Calu3 (cell line): ENCODE results near the gene CCDC192. TPM values are rescaled to one million over a fixed set of nuclear protein-coding genes. Genes with fewer than 3 reads are reported as not detected.

Experiments
- BruUV-seq: library from RNA; stranded (reverse); fragments of 400-500 nt; replicated peaks from 2 replicates; lab custom pipeline; 2021; lab: Mats Ljungman, UMichigan
- CTCF ChIA-PET: fragments of 300-600 bp; sonication (Branson Sonifier 250); formaldehyde crosslinking; loops from one replicate; lab custom pipeline; 2022; ENCODE audit warnings: antibody characterized with exemption; lab: Charles Lee
- DNase-seq: peaks from one replicate; pipeline ENCODE4 v3.0.0; 2022
- H3K27ac Mint-ChIP-seq: one replicate; pipeline ENCODE4 v1.8.0; 2022; ENCODE audit warnings: mixed read lengths; ENCODE audit not compliant: unreplicated experiment
- H3K27me3 Mint-ChIP-seq: one replicate; pipeline ENCODE4 v1.8.0; 2022; ENCODE audit warnings: mixed read lengths; ENCODE audit not compliant: unreplicated experiment
- H3K36me3 Mint-ChIP-seq: one replicate; pipeline ENCODE4 v1.8.0; 2022; ENCODE audit warnings: mild to moderate bottlenecking, moderate library complexity, mixed read lengths; ENCODE audit not compliant: insufficient read depth, unreplicated experiment
- H3K4me1 Mint-ChIP-seq: one replicate; pipeline ENCODE4 v1.8.0; 2022; ENCODE audit warnings: mild to moderate bottlenecking, low read depth, mixed read lengths; ENCODE audit not compliant: unreplicated experiment
- H3K4me3 Mint-ChIP-seq: one replicate; pipeline ENCODE4 v1.8.0; 2022; ENCODE audit warnings: mild to moderate bottlenecking, low read depth, moderate library complexity, mixed read lengths; ENCODE audit not compliant: unreplicated experiment
- H3K9me3 Mint-ChIP-seq: one replicate; pipeline ENCODE4 v1.8.0; 2022; ENCODE audit warnings: low read depth, mixed read lengths; ENCODE audit not compliant: unreplicated experiment
- CTCF ChIP-seq: fragments of 200-600 bp; IDR thresholded peaks from one replicate; pipeline ENCODE4 v1.8.0; 2022; ENCODE audit warnings: antibody characterized with exemption; ENCODE audit not compliant: unreplicated experiment
- intact Hi-C: fragments of 100-400 bp; cut with micrococcal nuclease; formaldehyde crosslinking; loops from one replicate; pipeline ENCODE4 v1.10.0; 2022; ENCODE audit not compliant: unreplicated experiment
- total RNA-seq: library from RNA; stranded (reverse); gene quantifications from 2 replicates; pipeline ENCODE4 v1.2.3, GENCODE V29; 2022

The CCDC192 gene
- total RNA-seq, 1 experiment from 2014 or later: 2.5 TPM

- Mint-ChIP-seq H3K4me1 (peaks cover 22% of the 10 kb centered on the region), H3K9me3 (peaks cover 2% of the 10 kb centered on the region), H3K27me3 (no peaks in the 10 kb centered on the region), H3K36me3 (no peaks in the 10 kb centered on the region), H3K4me3 (no peak overlapping the region), H3K27ac (no peak overlapping the region)
- CTCF ChIA-PET: interaction anchor here (0.6 to 1.3 kb wide), 4 partner anchors 8 to 839 kb away, joined by 3 to 6 read pairs (median 4); no protein-coding TSS in a partner anchor
- intact Hi-C loops: no loop called here
- TF ChIP-seq CTCF: no peak
- no peak for DNase-seq
- BruUV-seq: no TSS peak
Observed at GRCh38 chr5:127834094-127834531, 130.9 kb downstream of the CCDC192 start.

DNA sequence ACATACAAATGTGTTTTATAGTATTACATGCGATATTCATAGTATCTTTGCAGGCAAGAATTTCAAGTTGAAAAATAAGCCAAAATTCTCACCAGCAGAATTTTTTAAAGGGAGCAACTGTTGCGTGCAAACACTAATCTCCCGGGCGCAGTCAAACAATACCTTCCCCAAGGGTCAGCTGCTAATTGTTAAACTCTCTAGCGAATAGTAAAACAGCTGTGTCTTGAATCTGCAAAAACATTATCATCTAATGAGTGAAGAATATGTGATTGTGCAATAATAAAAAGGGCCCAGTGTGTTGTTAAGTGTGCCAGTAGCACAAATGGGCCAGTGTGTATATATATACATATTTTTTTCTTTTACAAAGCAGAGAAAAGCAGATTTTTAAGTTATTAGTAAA lies 131.4 kb downstream of the CCDC192 start:
- H3K9me3 Mint-ChIP-seq: peaks cover 2% of the 10 kb centered on the region
- peaks cover 25% of the 10 kb centered on the region for H3K4me1 Mint-ChIP-seq
- no peak overlapping the region for H3K4me3 Mint-ChIP-seq
- CTCF ChIA-PET: interaction anchor here (0.6 kb wide), 1 partner anchor 839 kb away, joined by 6 read pairs; no protein-coding TSS in a partner anchor
- H3K36me3 Mint-ChIP-seq: no peaks in the 10 kb centered on the region
- H3K27me3 Mint-ChIP-seq: no peaks in the 10 kb centered on the region
- no peak for TF ChIP-seq CTCF
- DNase-seq: no peak
- intact Hi-C loops: no loop called here
- no TSS peak for BruUV-seq
- H3K27ac Mint-ChIP-seq: no peak overlapping the region

GRCh38 chr5:127838661-127839060 lies 135.5 kb downstream of the CCDC192 start:
- no TSS peak for BruUV-seq
- H3K4me1 Mint-ChIP-seq: peaks cover 46% of the 10 kb centered on the region
- H3K36me3 Mint-ChIP-seq: no peaks in the 10 kb centered on the region

DNA sequence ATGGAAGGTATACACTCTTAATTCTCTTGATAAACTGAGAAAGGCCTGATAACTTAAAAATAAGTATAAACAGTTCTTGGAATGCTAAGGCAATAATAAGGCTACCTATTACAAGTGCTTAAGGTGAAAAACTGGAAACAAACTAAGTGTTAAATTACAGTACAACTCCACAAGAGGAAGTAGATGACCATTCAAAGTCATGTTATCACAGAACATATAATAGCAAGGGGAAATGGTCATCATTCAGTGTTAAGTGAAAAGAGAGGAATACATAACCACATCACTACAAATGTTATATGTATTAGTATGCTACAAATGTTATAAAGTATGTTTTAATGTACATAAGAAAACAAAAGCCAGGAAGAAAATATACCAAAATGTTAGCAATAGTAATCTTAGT lies 135.9 kb downstream of the CCDC192 start:
- CTCF ChIA-PET: no interaction called here
- no peak for DNase-seq
- no peak overlapping the region for H3K4me3 Mint-ChIP-seq
- peaks cover 43% of the 10 kb centered on the region for H3K4me1 Mint-ChIP-seq
- BruUV-seq: no TSS peak
- intact Hi-C loops: no loop called here
- TF ChIP-seq CTCF: no peak
- H3K27ac Mint-ChIP-seq: peak overlapping the region; percentile 7
- H3K9me3 Mint-ChIP-seq: peaks cover 2% of the 10 kb centered on the region
- no peaks in the 10 kb centered on the region for H3K27me3 Mint-ChIP-seq
- H3K36me3 Mint-ChIP-seq: no peaks in the 10 kb centered on the region

More at GRCh38 chr5:127838661-127839060, 135.5 kb downstream of the CCDC192 start:
- H3K4me3 Mint-ChIP-seq: no peak overlapping the region
- H3K27ac Mint-ChIP-seq: peak overlapping the region; percentile 7
- intact Hi-C loops: no loop called here
- CTCF ChIA-PET: no interaction called here
- DNase-seq: peak; percentile 71
- no peak for TF ChIP-seq CTCF
- H3K27me3 Mint-ChIP-seq: no peaks in the 10 kb centered on the region
- peaks cover 2% of the 10 kb centered on the region for H3K9me3 Mint-ChIP-seq
